ENCODE results near the gene DCAKD.
"Not testable (repeated sequence)": the region's sequence is repeated elsewhere in the genome, so short reads cannot be mapped to it uniquely, and the experiment has no call there.

DCAKD gene

GRCh38 chr17:45067637-45068036, 16.2 kb upstream of the DCAKD start:
- FAIRE-seq (no peak), DNase-seq (ENCODE audit: low spot score) (no peak)

GRCh38 chr17:45063198-45063597, 11.8 kb upstream of the DCAKD start:
- FAIRE-seq, result no peak
- DNase-seq (ENCODE audit: low spot score), result no peak

- FAIRE-seq, result no peak
- no peak for DNase-seq (ENCODE audit: low spot score)
These were observed 10.3 kb upstream of the DCAKD start for GRCh38 chr17:45061606-45062205.

- DNase-seq (ENCODE audit: low spot score) (peak; percentile 99), FAIRE-seq (peak; percentile 88)
These were observed 9.6 kb upstream of the DCAKD start, which contains the start of gene NMT1 for GRCh38 chr17:45060797-45061605. NMT1 (plus strand) TSS chr17:45061317; CDS start chr17:45061330, 13 bp downstream.

GRCh38 chr17:45060382-45060796, 9.0 kb upstream of the DCAKD start:
- no peak for FAIRE-seq
- no peak for DNase-seq (ENCODE audit: low spot score)

- FAIRE-seq (no peak), DNase-seq (ENCODE audit: low spot score) (peak; percentile 31)
These were observed 780 bp upstream of the DCAKD start for GRCh38 chr17:45052052-45052772.

GRCh38 chr17:45051720-45052051, 254 bp upstream of the DCAKD start:
- FAIRE-seq, result not testable (repeated sequence)

GRCh38 chr17:45050481-45051059, 862 bp downstream of the DCAKD start:
- DNase-seq (ENCODE audit: low spot score) (peak; percentile 22), FAIRE-seq (no peak)

More at GRCh38 chr17:45051720-45052051, 254 bp upstream of the DCAKD start:
- DNase-seq (ENCODE audit: low spot score), result not testable (repeated sequence)

GRCh38 chr17:45048795-45049563, 2.5 kb downstream of the DCAKD start:
- FAIRE-seq (no peak), DNase-seq (ENCODE audit: low spot score) (no peak)

- peak; percentile 62 for DNase-seq (ENCODE audit: low spot score)
- peak; percentile 80 for FAIRE-seq
These were observed 4.8 kb downstream of the DCAKD start for GRCh38 chr17:45046537-45047125.

GRCh38 chr17:45043813-45044540, 7.5 kb downstream of the DCAKD start:
- DNase-seq (ENCODE audit: low spot score) (no peak), FAIRE-seq (no peak)

- DNase-seq (ENCODE audit: low spot score) (no peak), FAIRE-seq (no peak)
These were observed 8.9 kb downstream of the DCAKD start for GRCh38 chr17:45042346-45043120.

GRCh38 chr17:45040459-45040858, 11.0 kb downstream of the DCAKD start:
- FAIRE-seq (no peak), DNase-seq (ENCODE audit: low spot score) (no peak)

- DNase-seq (ENCODE audit: low spot score), result no peak
- no peak for FAIRE-seq
These were observed 12.5 kb downstream of the DCAKD start for GRCh38 chr17:45038728-45039634.

- no peak for FAIRE-seq
- no peak for DNase-seq (ENCODE audit: low spot score)
These were observed 14.7 kb downstream of the DCAKD start for GRCh38 chr17:45036691-45037090.

- DNase-seq (ENCODE audit: low spot score) (no peak), FAIRE-seq (no peak)
These were observed 15.6 kb downstream of the DCAKD start for GRCh38 chr17:45035848-45036247.

- FAIRE-seq, result no peak
These were observed 16.8 kb downstream of the DCAKD start for GRCh38 chr17:45034599-45034998.

GRCh38 chr17:45032174-45032541, 19.3 kb downstream of the DCAKD start:
- FAIRE-seq (no peak), DNase-seq (ENCODE audit: low spot score) (no peak)

More at GRCh38 chr17:45034599-45034998, 16.8 kb downstream of the DCAKD start:
- no peak for DNase-seq (ENCODE audit: low spot score)
